ENCODE measurements around the gene PDP2. TPM values are rescaled to one million over a fixed set of nuclear protein-coding genes. Genes with fewer than 3 reads are reported as not detected.

The PDP2 gene
- total RNA-seq, 2 donors from 2014 or later = 4.8 to 6.2 TPM

DNA sequence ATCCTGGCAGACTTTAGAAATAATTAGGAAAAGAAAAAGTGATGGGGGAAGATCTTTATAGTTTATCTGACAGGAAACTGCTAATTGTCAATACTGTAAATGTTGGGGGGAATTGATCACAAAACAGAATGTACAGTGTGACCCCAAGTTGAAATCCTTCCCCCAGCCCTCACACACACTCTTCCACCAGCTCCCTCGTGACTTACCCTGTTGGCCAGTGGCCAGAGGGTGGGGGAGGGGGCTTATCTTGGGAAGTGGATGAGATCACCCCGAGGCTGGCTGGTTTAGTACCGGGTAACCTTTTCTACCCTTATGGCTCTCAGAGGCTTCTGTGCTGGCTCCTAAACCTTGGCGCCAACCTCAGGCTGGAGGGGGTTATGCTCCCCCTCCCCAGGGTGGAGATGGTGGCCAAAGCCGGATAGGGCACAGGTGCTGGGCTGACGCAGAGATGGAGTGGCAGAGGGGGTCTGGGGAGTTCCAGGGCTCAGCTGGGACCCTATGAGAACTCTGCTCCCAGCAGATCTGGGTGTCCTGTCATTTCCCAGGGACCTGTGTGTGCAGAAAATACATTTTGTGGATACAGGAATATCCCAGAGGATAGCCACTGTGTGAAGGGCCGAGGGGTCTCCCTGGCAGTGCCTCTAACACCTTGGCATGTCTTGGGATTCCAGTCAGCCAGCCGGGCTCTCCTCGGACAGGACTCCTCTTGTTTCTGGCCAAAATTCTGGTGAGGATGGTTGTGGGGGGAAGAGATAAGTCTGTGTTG, 19.8 kb downstream of the PDP2 start:
- Histone ChIP-seq H3K9me3 (no peaks in the 10 kb centered on the region), H3K27me3 (replicated peaks; ENCODE audit: insufficient read depth) (no peaks in the 10 kb centered on the region), H3K4me3 (peak overlapping the region; percentile 22), H3K27ac (peak overlapping the region; percentile 93 to 97), H3K36me3 (no peaks in the 10 kb centered on the region), H3K4me1 (ENCODE audit: control insufficient read depth in 1 of 2, low read depth in 2 of 2) (peaks cover 61 to 97% of the 10 kb centered on the region in 2 donors)
- DNase-seq (ENCODE audit: low spot score) (peak; percentile 76), ATAC-seq (ENCODE audit: insufficient number of reproducible peaks, low FRiP score, low read depth) (no peak)
- TF ChIP-seq, protein P1, sequence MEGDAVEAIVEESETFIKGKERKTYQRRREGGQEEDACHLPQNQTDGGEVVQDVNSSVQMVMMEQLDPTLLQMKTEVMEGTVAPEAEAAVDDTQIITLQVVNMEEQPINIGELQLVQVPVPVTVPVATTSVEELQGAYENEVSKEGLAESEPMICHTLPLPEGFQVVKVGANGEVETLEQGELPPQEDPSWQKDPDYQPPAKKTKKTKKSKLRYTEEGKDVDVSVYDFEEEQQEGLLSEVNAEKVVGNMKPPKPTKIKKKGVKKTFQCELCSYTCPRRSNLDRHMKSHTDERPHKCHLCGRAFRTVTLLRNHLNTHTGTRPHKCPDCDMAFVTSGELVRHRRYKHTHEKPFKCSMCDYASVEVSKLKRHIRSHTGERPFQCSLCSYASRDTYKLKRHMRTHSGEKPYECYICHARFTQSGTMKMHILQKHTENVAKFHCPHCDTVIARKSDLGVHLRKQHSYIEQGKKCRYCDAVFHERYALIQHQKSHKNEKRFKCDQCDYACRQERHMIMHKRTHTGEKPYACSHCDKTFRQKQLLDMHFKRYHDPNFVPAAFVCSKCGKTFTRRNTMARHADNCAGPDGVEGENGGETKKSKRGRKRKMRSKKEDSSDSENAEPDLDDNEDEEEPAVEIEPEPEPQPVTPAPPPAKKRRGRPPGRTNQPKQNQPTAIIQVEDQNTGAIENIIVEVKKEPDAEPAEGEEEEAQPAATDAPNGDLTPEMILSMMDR (IDR thresholded peaks at IDR 0.05) = no peak

DNA sequence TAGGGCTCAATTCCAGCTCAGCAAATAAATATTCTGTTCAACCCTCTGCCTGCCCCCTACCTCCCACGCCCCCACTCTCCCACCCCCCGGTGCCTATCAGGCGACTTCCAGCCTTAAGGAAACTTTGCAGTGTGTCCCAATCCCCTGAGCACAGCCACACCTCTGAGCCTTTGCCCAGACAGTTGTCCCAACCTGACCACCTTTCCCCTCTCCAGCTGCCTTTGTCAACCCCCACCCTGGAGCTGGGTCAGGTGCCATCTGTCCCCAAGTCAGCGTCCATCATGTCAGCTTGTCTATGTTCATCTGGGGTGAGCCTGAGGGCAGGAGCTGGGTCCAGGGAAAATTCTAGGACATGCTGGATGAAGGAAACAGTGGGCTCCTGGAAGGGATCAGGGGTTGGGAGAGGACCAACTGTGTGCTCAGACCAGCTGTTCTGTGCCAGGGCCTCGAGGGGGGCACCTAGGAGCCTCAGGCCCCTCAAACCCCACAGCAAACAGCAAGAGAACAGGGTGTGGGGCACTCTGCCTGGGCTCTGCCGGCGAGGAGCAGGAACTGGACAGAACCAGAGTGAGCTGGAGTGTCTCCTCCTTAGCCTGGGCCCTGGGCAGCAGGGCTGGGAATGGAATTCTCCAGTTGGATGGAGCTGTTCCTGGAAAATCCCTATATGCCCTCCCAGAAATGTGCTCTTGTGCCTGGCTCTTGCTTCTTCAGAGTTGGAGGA, 20.6 kb downstream of the PDP2 start:
- H3K4me3 ChIP-seq = no peak overlapping the region
- ATAC-seq (ENCODE audit: insufficient number of reproducible peaks, low FRiP score, low read depth) = no peak
- no peak for DNase-seq (ENCODE audit: low spot score)
- H3K27ac ChIP-seq = peak overlapping the region; percentile 93 to 97
- TF ChIP-seq, protein P1 (IDR thresholded peaks at IDR 0.05) = no peak
- H3K36me3 ChIP-seq = no peaks in the 10 kb centered on the region
- no peaks in the 10 kb centered on the region for H3K27me3 ChIP-seq (replicated peaks; ENCODE audit: insufficient read depth)
- no peaks in the 10 kb centered on the region for H3K9me3 ChIP-seq
- peaks cover 68 to 97% of the 10 kb centered on the region in 2 donors for H3K4me1 ChIP-seq (ENCODE audit: control insufficient read depth in 1 of 2, low read depth in 2 of 2)

DNA sequence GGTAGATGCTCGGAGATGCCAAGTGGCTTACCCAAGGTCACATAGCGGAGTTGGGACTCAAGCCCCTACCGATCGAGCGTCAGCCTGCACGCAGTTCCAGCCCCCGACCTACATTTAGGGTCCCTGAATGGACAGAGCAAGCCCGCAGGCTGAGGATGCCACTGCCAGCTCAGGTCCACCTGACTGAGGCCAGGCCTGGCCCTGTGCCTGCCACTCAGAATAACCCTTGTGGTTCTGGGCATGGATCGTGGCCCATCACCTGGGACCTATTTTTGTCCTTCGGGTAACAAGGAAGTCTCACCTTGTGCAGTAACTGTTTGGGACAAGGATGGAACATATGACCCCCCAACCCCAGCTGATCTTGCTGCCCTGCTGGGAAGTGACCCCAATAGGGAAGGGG, 21.3 kb downstream of the PDP2 start:
- Histone ChIP-seq H3K27ac (peak overlapping the region; percentile 93 to 97), H3K9me3 (no peaks in the 10 kb centered on the region), H3K4me1 (ENCODE audit: control insufficient read depth in 1 of 2, low read depth in 2 of 2) (peaks cover 66 to 96% of the 10 kb centered on the region in 2 donors), H3K36me3 (no peaks in the 10 kb centered on the region), H3K4me3 (no peak overlapping the region), H3K27me3 (replicated peaks; ENCODE audit: insufficient read depth) (no peaks in the 10 kb centered on the region)
- TF ChIP-seq, protein P1 (IDR thresholded peaks at IDR 0.05) = no peak
- DNase-seq (ENCODE audit: low spot score) (no peak), ATAC-seq (ENCODE audit: insufficient number of reproducible peaks, low FRiP score, low read depth) (no peak)

DNA sequence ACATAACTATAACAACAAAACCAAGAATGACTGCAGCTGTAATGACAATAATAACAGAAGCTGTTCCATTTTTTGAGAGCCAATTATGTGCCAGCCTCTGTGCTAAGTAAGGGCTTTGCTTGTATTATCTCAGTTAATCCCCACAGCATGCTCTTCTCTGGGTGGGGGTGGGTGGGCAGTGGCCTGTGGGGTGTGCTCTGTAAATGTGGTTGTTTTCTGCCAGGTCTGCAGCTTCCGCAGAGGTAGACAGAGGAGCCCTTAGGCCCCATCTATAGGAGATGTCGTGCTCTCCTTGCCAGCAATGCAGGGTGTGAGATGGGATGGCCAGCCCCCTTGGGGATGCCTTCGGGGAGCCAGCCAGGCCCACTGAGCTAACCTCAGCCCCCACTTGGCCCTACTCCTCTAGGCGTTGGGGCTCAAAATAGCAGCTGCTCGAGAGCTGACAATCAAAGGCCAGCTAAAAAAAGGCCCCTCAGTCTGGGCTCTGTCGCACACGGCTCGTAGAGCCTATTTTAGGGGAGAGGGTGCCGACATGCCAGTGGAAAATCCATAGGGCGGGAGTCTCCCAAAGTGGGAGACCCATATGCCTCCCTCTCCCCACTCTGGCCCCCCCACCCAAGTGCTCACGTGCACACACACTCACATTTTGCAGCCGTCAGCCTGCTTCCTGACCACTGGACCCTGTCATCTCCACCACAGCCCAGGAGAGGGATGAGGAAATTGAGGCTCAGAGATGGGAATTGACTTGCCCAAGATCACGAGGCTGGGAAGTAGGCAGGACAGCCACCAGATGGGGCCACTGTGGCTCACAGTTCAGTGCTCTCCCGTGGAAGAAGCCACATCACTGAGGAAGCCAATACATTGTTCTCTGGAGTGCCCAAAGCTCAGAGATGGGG, 22.6 kb downstream of the PDP2 start:
- H3K27me3 ChIP-seq (replicated peaks; ENCODE audit: insufficient read depth) = no peaks in the 10 kb centered on the region
- H3K4me1 ChIP-seq (ENCODE audit: control insufficient read depth in 1 of 2, low read depth in 2 of 2) = peaks cover 66 to 89% of the 10 kb centered on the region in 2 donors
- TF ChIP-seq, protein P1 (IDR thresholded peaks at IDR 0.05) = no peak
- H3K4me3 ChIP-seq = no peak overlapping the region
- peak overlapping the region; percentile 93 to 97 for H3K27ac ChIP-seq
- H3K36me3 ChIP-seq = no peaks in the 10 kb centered on the region
- ATAC-seq (ENCODE audit: insufficient number of reproducible peaks, low FRiP score, low read depth) (no peak), DNase-seq (ENCODE audit: low spot score) (no peak)
- no peaks in the 10 kb centered on the region for H3K9me3 ChIP-seq

Measured in thoracic aorta (tissue), 2 donors.